SK-N-SH (cell line): ENCODE measurements around the gene GOLGA8A.

ENCODE experiments used
- CTCF ChIP-seq: fragments of 200-600 bp; sonication (generic); IDR thresholded peaks from 2 replicates; pipeline ENCODE4 v1.6.1; 2017; ENCODE audit warnings: antibody characterized with exemption, mild to moderate bottlenecking, moderate library complexity
- EP300 ChIP-seq, 2 experiments: IDR thresholded peaks; 2 replicates each; pipeline versions ENCODE4 v1.4.0 to v1.6.1; 2012; ENCODE audit warnings: borderline replicate concordance in 1 of 2, low read depth in 1 of 2, low read length in 1 of 2
- EZH2phosphoT487 ChIP-seq: fragments of 200-600 bp; sonication (generic); IDR thresholded peaks from 2 replicates; pipeline ENCODE4 v1.6.1; 2017; ENCODE audit warnings: low read depth, mixed run types, mild to moderate bottlenecking, antibody characterized with exemption, moderate library complexity, borderline replicate concordance
- NFIC ChIP-seq: IDR thresholded peaks from 2 replicates; pipeline ENCODE4 v1.4.0; 2012; ENCODE audit warnings: borderline replicate concordance
- PBX3 ChIP-seq: IDR thresholded peaks from 2 replicates; pipeline ENCODE4; 2012
- POLR2AphosphoS5 ChIP-seq: IDR thresholded peaks from 2 replicates; pipeline ENCODE4 v1.6.1; 2012; ENCODE audit warnings: low read depth, low read length
- REST ChIP-seq: IDR thresholded peaks from 2 replicates; pipeline ENCODE4 v1.6.1; 2012; ENCODE audit warnings: mild to moderate bottlenecking, low read depth, low read length, moderate library complexity
- RFX5 ChIP-seq: IDR thresholded peaks from 2 replicates; pipeline ENCODE4 v1.6.1; 2012; ENCODE audit warnings: mild to moderate bottlenecking, improper control_type of control experiment, low read length
- RXRA ChIP-seq: IDR thresholded peaks from 2 replicates; pipeline ENCODE4 v1.4.0; 2012; ENCODE audit warnings: low read depth, mild to moderate bottlenecking, borderline replicate concordance
- SIN3A ChIP-seq: IDR thresholded peaks from 2 replicates; pipeline ENCODE4 v1.6.1; 2012; ENCODE audit warnings: low read depth, mild to moderate bottlenecking, low read length, moderate library complexity, borderline replicate concordance
- TCF12 ChIP-seq: IDR thresholded peaks from 2 replicates; pipeline ENCODE4 v1.4.0; 2012
- USF1 ChIP-seq: IDR thresholded peaks from 2 replicates; pipeline ENCODE4 v1.4.0; 2012; ENCODE audit warnings: low read depth, borderline replicate concordance
- YY1 ChIP-seq: IDR thresholded peaks from 2 replicates; pipeline ENCODE4 v1.4.0; 2012; ENCODE audit warnings: low read depth, mild to moderate bottlenecking
- ZBTB33 ChIP-seq: IDR thresholded peaks from 2 replicates; pipeline ENCODE4 v1.4.0; 2012; ENCODE audit warnings: low read depth, borderline replicate concordance

GRCh38 chr15:34436126-34436955, 1.3 kb downstream of the GOLGA8A start:
- TF ChIP-seq CTCF (no peak), ZBTB33 (no peak), NFIC (no peak), PBX3 (no peak), SIN3A (no peak), POLR2AphosphoS5 (no peak), EP300 (IDR thresholded peaks at IDR 0.05; ENCODE audit: borderline replicate concordance in 1 of 2, low read depth in 1 of 2, low read length in 1 of 2) (no peak), USF1 (no peak), RFX5 (no peak), TCF12 (no peak), EZH2phosphoT487 (no peak), REST (no peak), RXRA (no peak), YY1 (no peak)
